Uterus (tissue), 4 donors: ENCODE results near the gene SPECC1. TPM values are rescaled to one million over a fixed set of nuclear protein-coding genes. Genes with fewer than 3 reads are reported as not detected.

Experiments used
- DNase-seq, 2 donors: peaks; one replicate each; pipeline ENCODE4 v3.0.0-alpha.2; 2019 to 2020
- H3K27ac ChIP-seq, 2 donors: fragments of 200-600 bp; sonication (generic); 1 replicate in 1 of 2; 2 replicates in 1 of 2; pipeline ENCODE4 v1.5.1; 2016 to 2018
- H3K27me3 ChIP-seq, 2 donors: fragments of 200-600 bp; sonication (generic); one replicate each; pipeline ENCODE4 v1.5.1; 2018 to 2019; ENCODE audit warnings: control low read depth in 1 of 2
- H3K36me3 ChIP-seq, 2 donors: fragments of 200-600 bp; sonication (generic); one replicate each; pipeline ENCODE4 v1.5.1; 2019; ENCODE audit warnings: control low read depth in 1 of 2
- H3K4me1 ChIP-seq, 2 donors: fragments of 200-600 bp; sonication (generic); one replicate each; pipeline ENCODE4 v1.5.1; 2018 to 2019; ENCODE audit warnings: control low read depth in 1 of 2
- H3K4me3 ChIP-seq, 2 donors: fragments of 200-600 bp; sonication (generic); 1 replicate in 1 of 2; 2 replicates in 1 of 2; pipeline ENCODE4 v1.5.1; 2018 to 2019; ENCODE audit warnings: mild to moderate bottlenecking in 1 of 2
- H3K9me3 ChIP-seq, 2 donors: fragments of 200-600 bp; sonication (generic); one replicate each; pipeline ENCODE4 v1.5.1; 2019; ENCODE audit warnings: control low read depth in 1 of 2
- POLR2A ChIP-seq, 2 donors: fragments of 450-650 bp; IDR thresholded peaks; one replicate each; pipeline ENCODE4 v1.6.1; 2016; ENCODE audit warnings: antibody characterized with exemption in 2 of 2, mild to moderate bottlenecking in 1 of 2, moderate library complexity in 1 of 2
- intact Hi-C: fragments of 100-400 bp; cut with DNase I; formaldehyde crosslinking; loops from one replicate; pipeline ENCODE4 v1.15.1; 2023; ENCODE audit warnings: low total_unique reads
- total RNA-seq, 4 donors: library from RNA; depleted of rRNA in 3 of 4; stranded (reverse); fragments of >200 nt in 3 of 4; gene quantifications; one replicate each; pipeline versions ENCODE4 v1.1.0 to v1.2.4, GENCODE V29; 2014 to 2023
- TF ChIP-seq, protein P1 (sequence below), 4 experiments: fragments of 200-600 bp in 2 of 4; fragments of 450-650 bp in 2 of 4; sonication (generic) in 2 of 4; IDR thresholded peaks; one replicate each; pipeline ENCODE4 v1.5.1; 2016 to 2019; ENCODE audit warnings: antibody characterized with exemption in 4 of 4, mild to moderate bottlenecking in 2 of 4, moderate library complexity in 1 of 4
- donor health status: DM: yes; HTN: yes; CAD: no.

Gene SPECC1
- total RNA-seq, 4 donors from 2014 or later: 22.6 to 63.0 (median 44.0) TPM

GRCh38 chr17:20271011-20271610 lies 262.0 kb downstream of the SPECC1 start:
- DNase-seq: no peak
- H3K4me1 ChIP-seq: no peaks in the 10 kb centered on the region
- H3K27me3 ChIP-seq: no peaks in the 10 kb centered on the region
- no peak overlapping the region for H3K27ac ChIP-seq
- TF ChIP-seq, protein P1, sequence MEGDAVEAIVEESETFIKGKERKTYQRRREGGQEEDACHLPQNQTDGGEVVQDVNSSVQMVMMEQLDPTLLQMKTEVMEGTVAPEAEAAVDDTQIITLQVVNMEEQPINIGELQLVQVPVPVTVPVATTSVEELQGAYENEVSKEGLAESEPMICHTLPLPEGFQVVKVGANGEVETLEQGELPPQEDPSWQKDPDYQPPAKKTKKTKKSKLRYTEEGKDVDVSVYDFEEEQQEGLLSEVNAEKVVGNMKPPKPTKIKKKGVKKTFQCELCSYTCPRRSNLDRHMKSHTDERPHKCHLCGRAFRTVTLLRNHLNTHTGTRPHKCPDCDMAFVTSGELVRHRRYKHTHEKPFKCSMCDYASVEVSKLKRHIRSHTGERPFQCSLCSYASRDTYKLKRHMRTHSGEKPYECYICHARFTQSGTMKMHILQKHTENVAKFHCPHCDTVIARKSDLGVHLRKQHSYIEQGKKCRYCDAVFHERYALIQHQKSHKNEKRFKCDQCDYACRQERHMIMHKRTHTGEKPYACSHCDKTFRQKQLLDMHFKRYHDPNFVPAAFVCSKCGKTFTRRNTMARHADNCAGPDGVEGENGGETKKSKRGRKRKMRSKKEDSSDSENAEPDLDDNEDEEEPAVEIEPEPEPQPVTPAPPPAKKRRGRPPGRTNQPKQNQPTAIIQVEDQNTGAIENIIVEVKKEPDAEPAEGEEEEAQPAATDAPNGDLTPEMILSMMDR (IDR thresholded peaks at IDR 0.05): no peak
- TF ChIP-seq POLR2A (IDR thresholded peaks at IDR 0.05): no peak
- no peaks in the 10 kb centered on the region for H3K9me3 ChIP-seq
- intact Hi-C loops: no loop called here
- no peak overlapping the region for H3K4me3 ChIP-seq
- H3K36me3 ChIP-seq: no peaks in the 10 kb centered on the region

DNA sequence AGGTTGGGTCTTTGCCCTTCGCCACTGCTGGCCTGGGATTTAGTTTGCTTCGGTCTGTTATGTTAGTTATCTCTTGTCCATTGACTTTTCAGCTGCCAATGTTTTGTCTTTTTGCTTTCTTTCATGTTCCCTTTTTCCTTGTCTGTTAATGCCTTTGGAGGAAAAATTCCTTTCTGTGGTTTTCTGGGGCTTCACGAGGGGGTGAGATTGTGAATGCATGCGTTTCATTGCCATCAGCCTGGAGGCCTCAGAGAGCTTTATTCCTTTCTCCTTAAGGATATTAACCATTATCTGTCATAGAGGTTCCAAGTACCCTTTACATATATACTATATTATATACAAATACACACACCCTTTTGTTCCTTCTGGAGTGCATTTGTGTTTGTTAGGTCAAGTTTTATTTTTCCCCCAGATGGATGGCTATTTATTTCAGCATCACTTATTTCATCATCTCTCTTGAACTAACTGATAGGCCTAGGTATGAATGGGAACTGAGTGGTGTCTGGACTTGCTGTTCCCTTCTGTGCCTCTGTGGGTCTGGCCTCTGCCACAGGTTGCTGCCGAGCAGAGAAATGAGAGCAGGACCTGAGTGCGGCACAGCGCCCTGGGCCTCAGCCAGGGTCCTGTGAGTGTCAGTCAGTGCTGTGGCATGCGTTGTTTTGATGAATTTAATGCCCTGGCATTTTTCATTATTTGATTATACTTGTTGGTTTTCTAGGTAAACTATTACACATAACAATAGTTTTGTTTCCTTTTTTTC lies 264.8 kb downstream of the SPECC1 start:
- no peak for DNase-seq
- no peak overlapping the region for H3K4me3 ChIP-seq
- no peak for TF ChIP-seq POLR2A (IDR thresholded peaks at IDR 0.05)
- no peak overlapping the region for H3K27ac ChIP-seq
- no peaks in the 10 kb centered on the region for H3K4me1 ChIP-seq
- intact Hi-C loops: no loop called here
- H3K36me3 ChIP-seq: no peaks in the 10 kb centered on the region
- no peaks in the 10 kb centered on the region for H3K27me3 ChIP-seq
- H3K9me3 ChIP-seq: no peaks in the 10 kb centered on the region

GRCh38 chr17:20275653-20276052 lies 266.5 kb downstream of the SPECC1 start:
- intact Hi-C loops: no loop called here
- Histone ChIP-seq H3K4me3 (no peak overlapping the region), H3K9me3 (no peaks in the 10 kb centered on the region), H3K36me3 (no peaks in the 10 kb centered on the region), H3K27ac (no peak overlapping the region), H3K27me3 (no peaks in the 10 kb centered on the region), H3K4me1 (no peaks in the 10 kb centered on the region)
- DNase-seq: no peak
- TF ChIP-seq POLR2A (IDR thresholded peaks at IDR 0.05): no peak
- TF ChIP-seq, protein P1 (IDR thresholded peaks at IDR 0.05): no peak

GRCh38 chr17:20276421-20276820 lies 267.3 kb downstream of the SPECC1 start:
- H3K4me3 ChIP-seq: no peak overlapping the region
- no peak for TF ChIP-seq POLR2A (IDR thresholded peaks at IDR 0.05)
- intact Hi-C loops: no loop called here
- H3K27ac ChIP-seq: peak overlapping the region; percentile 65 to 79
- H3K9me3 ChIP-seq: no peaks in the 10 kb centered on the region
- no peaks in the 10 kb centered on the region for H3K4me1 ChIP-seq
- no peaks in the 10 kb centered on the region for H3K27me3 ChIP-seq
- no peaks in the 10 kb centered on the region for H3K36me3 ChIP-seq
- no peak for DNase-seq

GRCh38 chr17:20278805-20279204 lies 269.6 kb downstream of the SPECC1 start:
- Histone ChIP-seq H3K4me3 (no peak overlapping the region), H3K36me3 (no peaks in the 10 kb centered on the region), H3K9me3 (no peaks in the 10 kb centered on the region), H3K27ac (no peak overlapping the region), H3K27me3 (no peaks in the 10 kb centered on the region), H3K4me1 (no peaks in the 10 kb centered on the region)
- intact Hi-C loops: no loop called here
- TF ChIP-seq, protein P1 (IDR thresholded peaks at IDR 0.05): no peak
- TF ChIP-seq POLR2A (IDR thresholded peaks at IDR 0.05): no peak
- DNase-seq: no peak

DNA sequence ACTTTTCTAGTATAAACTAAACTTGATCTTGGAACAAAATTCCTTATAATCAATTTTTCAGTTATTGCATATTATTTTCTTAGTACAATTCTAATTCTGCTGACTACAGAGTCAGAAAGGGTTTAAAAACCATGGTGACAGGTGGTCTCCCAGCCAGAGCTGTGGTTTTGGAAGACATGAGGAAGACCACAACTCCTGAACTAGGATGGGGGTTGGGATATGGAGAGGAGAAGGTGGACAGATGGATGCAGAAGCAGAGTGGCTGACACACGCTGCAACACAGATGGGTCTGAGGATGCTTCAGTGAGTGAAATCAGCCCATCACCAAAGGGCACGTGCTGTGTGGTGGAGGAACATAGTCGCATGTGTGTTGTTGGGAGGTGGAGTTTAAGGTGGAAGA lies 270.5 kb downstream of the SPECC1 start:
- no peak for TF ChIP-seq POLR2A (IDR thresholded peaks at IDR 0.05)
- TF ChIP-seq, protein P1 (IDR thresholded peaks at IDR 0.05): no peak
- no peaks in the 10 kb centered on the region for H3K36me3 ChIP-seq
- no peaks in the 10 kb centered on the region for H3K27me3 ChIP-seq
- DNase-seq: no peak
- intact Hi-C loops: no loop called here
- H3K4me3 ChIP-seq: no peak overlapping the region
- H3K4me1 ChIP-seq: no peaks in the 10 kb centered on the region
- H3K27ac ChIP-seq: no peak overlapping the region
- H3K9me3 ChIP-seq: no peaks in the 10 kb centered on the region
